Left lung (tissue), 10 donors: ENCODE results near the gene PDE4D. TPM values are rescaled to one million over a fixed set of nuclear protein-coding genes. Genes with fewer than 3 reads are reported as not detected.

Source experiments
- ATAC-seq: fragments of 200-7000 bp; cut with Tn5 transposase; one replicate; pipeline ENCODE4 v1.9.1; 2020; ENCODE audit warnings: moderate library complexity
- DNase-seq, 4 donors: peaks; one replicate each; pipeline ENCODE4 v3.0.0-alpha.2; 2013 to 2020
- H3K27ac ChIP-seq, 2 donors: fragments of 200-600 bp; sonication (generic) in 1 of 2; one replicate each; pipeline versions ENCODE4 v1.5.0 to v1.8.0; 2020 to 2021
- H3K27me3 ChIP-seq, 2 donors: fragments of 200-600 bp; sonication (generic) in 1 of 2; one replicate each; pipeline versions ENCODE4 v1.5.0 to v1.8.0; 2020 to 2021
- H3K36me3 ChIP-seq, 2 donors: fragments of 200-600 bp; sonication (generic) in 1 of 2; one replicate each; pipeline versions ENCODE4 v1.5.0 to v1.8.0; 2020 to 2021
- H3K4me1 ChIP-seq, 2 donors: fragments of 200-600 bp; one replicate each; pipeline ENCODE4 v1.8.0; 2021
- H3K4me3 ChIP-seq, 2 donors: fragments of 200-600 bp; sonication (generic) in 1 of 2; one replicate each; pipeline versions ENCODE4 v1.5.0 to v1.8.0; 2020 to 2021; ENCODE audit warnings: mild to moderate bottlenecking in 1 of 2
- H3K9me3 ChIP-seq, 2 donors: fragments of 200-600 bp; sonication (generic) in 1 of 2; one replicate each; pipeline versions ENCODE4 v1.5.0 to v1.8.0; 2020 to 2021
- CTCF ChIP-seq, 2 donors: fragments of 200-600 bp; sonication (generic) in 1 of 2; IDR thresholded peaks; one replicate each; pipeline versions ENCODE4 v1.5.0 to v1.8.0; 2021; ENCODE audit warnings: antibody characterized with exemption in 2 of 2
- intact Hi-C, 2 donors: fragments of 100-400 bp; cut with DNase I; formaldehyde crosslinking; loops; one replicate each; pipeline versions ENCODE4 v1.11.2 to v1.14.2; 2022
- polyA plus RNA-seq, 6 donors: library from polyadenylated mRNA; unstranded; fragments of 120-200 nt; gene quantifications; one replicate each; pipeline ENCODE4 v1.2.1, GENCODE V29; 2013; ENCODE audit not compliant: insufficient read length in 6 of 6
- total RNA-seq, 2 donors: library from RNA; stranded (reverse); fragmentation: NEBNext Ultra II Directional; extraction: Animal tissue kit (Norgen Biotek cat#: 25700); gene quantifications; one replicate each; pipeline ENCODE4 v1.2.1, GENCODE V29; 2021
- donor health status: DM: no; HTN: yes; CAD: no.
- donor health status: DM: no; HTN: no; CAD: no.

Gene PDE4D
- total and polyA plus RNA-seq, 8 donors: 21.4 to 57.1 (median 25.4) TPM

- peaks cover 0 to 16% of the 10 kb centered on the region in 2 donors for H3K27me3 ChIP-seq
- H3K27ac ChIP-seq: no peak overlapping the region
- DNase-seq: no peak
- ATAC-seq: no peak
- H3K4me1 ChIP-seq: peaks cover 0 to 8% of the 10 kb centered on the region in 2 donors
- H3K4me3 ChIP-seq: no peak overlapping the region
- no peaks in the 10 kb centered on the region for H3K36me3 ChIP-seq
- H3K9me3 ChIP-seq: no peaks in the 10 kb centered on the region
- intact Hi-C loops: no loop called here
- TF ChIP-seq CTCF (IDR thresholded peaks at IDR 0.05): no peak
Observed at GRCh38 chr5:59773294-59773693, 120.2 kb downstream of the PDE4D start.

- ATAC-seq: no peak
- H3K36me3 ChIP-seq: no peaks in the 10 kb centered on the region
- no peak for DNase-seq
- H3K27me3 ChIP-seq: peaks cover 0 to 21% of the 10 kb centered on the region in 2 donors
- no peak overlapping the region for H3K4me3 ChIP-seq
- no peak for TF ChIP-seq CTCF (IDR thresholded peaks at IDR 0.05)
- intact Hi-C loops: no loop called here
- H3K9me3 ChIP-seq: no peaks in the 10 kb centered on the region
- peaks cover 0 to 12% of the 10 kb centered on the region in 2 donors for H3K4me1 ChIP-seq
- no peak overlapping the region for H3K27ac ChIP-seq
Observed at GRCh38 chr5:59772757-59773156, 120.8 kb downstream of the PDE4D start.

GRCh38 chr5:59772206-59772605, 121.3 kb downstream of the PDE4D start:
- intact Hi-C loops: no loop called here
- H3K9me3 ChIP-seq: no peaks in the 10 kb centered on the region
- ATAC-seq (no peak), DNase-seq (no peak)
- peaks cover 0 to 27% of the 10 kb centered on the region in 2 donors for H3K27me3 ChIP-seq
- no peak for TF ChIP-seq CTCF (IDR thresholded peaks at IDR 0.05)
- no peak overlapping the region for H3K27ac ChIP-seq
- H3K36me3 ChIP-seq: no peaks in the 10 kb centered on the region
- no peak overlapping the region for H3K4me3 ChIP-seq
- peaks cover 0 to 12% of the 10 kb centered on the region in 2 donors for H3K4me1 ChIP-seq

- H3K4me3 ChIP-seq: no peak overlapping the region
- H3K27me3 ChIP-seq: peaks cover 0 to 36% of the 10 kb centered on the region in 2 donors
- peaks cover 0 to 12% of the 10 kb centered on the region in 2 donors for H3K4me1 ChIP-seq
- intact Hi-C loops: no loop called here
- ATAC-seq (no peak), DNase-seq (no peak)
- H3K36me3 ChIP-seq: no peaks in the 10 kb centered on the region
- H3K9me3 ChIP-seq: no peaks in the 10 kb centered on the region
- no peak overlapping the region for H3K27ac ChIP-seq
- no peak for TF ChIP-seq CTCF (IDR thresholded peaks at IDR 0.05)
Observed at GRCh38 chr5:59770953-59771352, 122.6 kb downstream of the PDE4D start.

- Histone ChIP-seq H3K4me3 (no peak overlapping the region), H3K27ac (no peak overlapping the region), H3K9me3 (no peaks in the 10 kb centered on the region), H3K4me1 (peaks cover 0 to 12% of the 10 kb centered on the region in 2 donors), H3K36me3 (no peaks in the 10 kb centered on the region), H3K27me3 (peaks cover 0 to 36% of the 10 kb centered on the region in 2 donors)
- no peak for TF ChIP-seq CTCF (IDR thresholded peaks at IDR 0.05)
- no peak for DNase-seq
- intact Hi-C loops: no loop called here
- no peak for ATAC-seq
Observed at GRCh38 chr5:59769832-59770231, 123.7 kb downstream of the PDE4D start.
